NCI-H526 treated with DMSO at 0.1 percent for 48 hours (cell line): Measurements from ENCODE around the gene OST4.
"Not testable (repeated sequence)": the region's sequence is repeated elsewhere in the genome, so short reads cannot be mapped to it uniquely, and the experiment has no call there.

Source experiments
- DNase-seq: peaks from one replicate; lab custom pipeline; 2025; lab: John Stamatoyannopoulos, UW

Gene OST4

GRCh38 chr2:27079233-27080139, 8.0 kb upstream of the OST4 start:
- no peak for DNase-seq

DNA sequence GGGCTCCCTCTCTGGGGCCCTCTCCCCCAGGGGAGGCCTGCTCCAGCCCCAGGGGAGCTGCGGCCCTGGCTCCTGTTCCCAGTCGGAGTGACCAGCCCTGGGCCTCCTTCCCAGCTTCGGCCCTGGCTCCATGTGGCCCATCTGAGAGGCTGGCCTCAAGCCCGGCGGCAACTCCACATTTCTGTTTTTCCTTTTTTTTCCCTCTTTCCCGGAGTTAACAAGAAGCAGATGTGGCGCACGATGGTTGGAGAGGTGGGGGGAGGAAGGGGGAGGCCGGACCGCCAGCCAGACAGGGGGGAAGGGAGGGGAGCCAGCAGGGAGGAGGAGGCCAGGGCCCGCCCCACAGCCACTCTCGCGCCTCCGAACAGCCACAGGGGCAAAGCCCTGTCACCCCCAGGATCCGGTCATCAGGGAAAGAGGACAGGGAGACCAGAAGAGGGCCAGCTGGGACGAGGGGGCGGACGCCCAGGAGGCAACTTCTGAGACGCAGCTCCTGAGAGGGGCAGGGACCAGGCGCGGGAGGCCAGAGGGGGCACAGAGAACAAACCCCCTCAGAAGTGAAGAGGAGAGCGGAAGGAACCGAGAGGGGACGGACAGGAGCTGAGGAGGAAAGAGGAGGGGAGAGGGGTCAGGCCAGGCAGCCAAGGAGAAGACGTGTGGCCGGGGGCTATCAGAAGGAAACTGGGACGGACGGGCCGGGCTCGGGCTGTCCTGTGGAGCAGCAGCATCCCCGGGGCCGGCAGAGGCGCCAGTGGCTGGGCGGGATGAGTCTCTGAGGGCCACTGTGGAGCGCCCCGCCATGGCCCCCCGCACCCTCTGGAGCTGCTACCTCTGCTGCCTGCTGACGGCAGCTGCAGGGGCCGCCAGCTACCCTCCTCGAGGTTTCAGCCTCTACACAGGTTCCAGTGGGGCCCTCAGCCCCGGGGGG, 7.1 kb upstream of the OST4 start, which contains the start of gene EMILIN1:
Gene EMILIN1, plus strand, starts transcription at position 349 of the 928 bp plus-strand sequence. Its CDS starts 451 bp downstream, at position 800.
- DNase-seq = no peak

DNA sequence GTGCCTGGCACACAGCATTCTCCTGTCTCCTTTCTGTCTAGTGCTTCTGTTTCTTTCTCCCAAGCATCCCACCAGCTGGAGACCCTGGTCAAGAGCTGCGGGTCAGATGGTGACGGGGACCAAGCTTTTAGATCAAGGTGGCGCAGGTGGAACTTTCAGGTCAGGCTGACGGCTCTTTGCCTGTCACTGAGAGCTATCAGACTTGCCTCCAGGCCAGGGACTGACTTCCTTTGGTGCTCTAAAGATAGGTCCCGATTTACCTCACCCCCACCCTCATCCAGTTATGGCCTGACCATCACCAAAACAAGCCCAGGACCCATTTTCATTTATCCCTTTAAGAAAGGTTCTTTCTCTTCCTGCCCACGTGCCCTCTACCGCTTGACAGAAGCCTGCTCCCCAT, 5.8 kb upstream of the OST4 start:
- no peak for DNase-seq

GRCh38 chr2:27076323-27076722, 4.9 kb upstream of the OST4 start:
- no peak for DNase-seq

DNA sequence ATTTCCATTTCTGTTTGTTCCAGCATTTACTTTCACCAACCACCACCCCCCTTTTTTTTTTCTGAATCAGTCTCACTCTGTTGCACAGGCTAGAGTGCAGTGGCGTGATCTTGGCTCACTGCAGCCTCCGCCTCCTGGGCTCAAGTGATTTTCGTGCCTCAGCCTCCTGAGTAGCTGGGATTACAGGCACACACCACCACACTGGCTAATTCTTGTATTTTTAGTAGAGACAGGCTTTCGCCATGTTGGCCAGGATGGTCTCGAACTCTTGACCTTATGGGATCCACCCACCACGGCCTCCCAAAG, 4.1 kb upstream of the OST4 start:
- not testable (repeated sequence) for DNase-seq

GRCh38 chr2:27074738-27075565, 3.5 kb upstream of the OST4 start:
- no peak for DNase-seq

DNA sequence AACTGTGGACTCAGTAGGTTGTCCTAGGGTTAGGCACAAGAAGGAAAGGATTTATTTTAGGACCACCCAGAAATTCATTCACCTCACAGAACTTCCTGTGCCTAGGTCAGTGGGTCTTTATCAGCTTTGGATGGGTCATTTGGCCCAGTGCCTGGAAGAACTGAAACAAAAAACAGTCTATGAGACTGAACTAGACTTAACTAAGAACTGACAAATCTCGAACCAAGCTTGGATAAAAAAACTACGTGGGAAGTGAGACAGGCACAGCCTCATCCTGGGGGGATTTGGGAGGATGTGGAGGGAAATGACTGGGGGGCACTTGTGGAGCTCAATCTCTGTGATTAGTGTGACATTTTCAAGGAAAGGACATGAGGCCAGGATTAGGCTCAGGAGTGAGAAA, 2.3 kb upstream of the OST4 start:
- no peak for DNase-seq

GRCh38 chr2:27072920-27073319, 1.5 kb upstream of the OST4 start:
- DNase-seq = no peak

DNA sequence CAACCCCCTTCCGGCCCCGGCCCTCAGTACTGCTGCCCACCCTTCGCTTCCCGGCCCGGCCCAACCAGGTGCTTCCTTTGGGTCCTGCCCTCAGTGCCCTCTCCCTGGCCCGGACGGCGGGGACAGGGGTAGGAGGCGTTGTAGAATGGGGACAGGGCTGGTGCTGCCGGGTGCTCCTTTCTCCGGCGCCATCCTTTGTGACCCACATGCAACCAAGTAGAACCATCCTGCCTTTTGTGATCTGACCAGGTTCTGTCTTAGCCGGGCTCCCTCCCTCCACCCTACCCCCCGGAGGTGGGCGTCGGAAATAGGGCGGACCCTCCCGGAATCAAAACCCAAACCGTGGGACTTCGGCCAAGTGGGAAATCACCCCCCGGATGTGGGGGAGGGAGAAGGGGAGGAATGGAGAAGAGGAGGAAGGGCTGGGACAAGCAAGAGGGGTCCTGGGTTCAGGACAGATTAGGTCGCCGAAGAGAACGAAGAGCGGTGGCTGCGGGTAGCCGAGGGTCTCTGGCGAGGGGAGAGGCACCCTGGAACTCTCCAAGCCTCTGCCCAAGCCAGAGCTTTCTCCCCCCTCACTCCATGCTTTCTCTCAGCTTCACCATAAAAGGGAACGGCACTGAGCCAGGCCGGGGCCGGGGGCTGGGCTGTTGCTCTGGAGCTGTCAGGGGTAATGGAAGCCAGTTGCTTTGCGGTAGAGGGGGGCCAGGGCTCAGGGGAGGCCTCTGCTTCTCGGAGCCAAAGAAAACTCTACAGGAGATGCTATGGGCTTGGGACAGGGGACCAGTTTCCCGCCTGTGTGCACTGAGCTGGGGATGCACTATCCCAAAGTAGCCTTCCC, 756 bp upstream of the OST4 start:
- DNase-seq = no peak

GRCh38 chr2:27070653-27071276, 689 bp downstream of the OST4 start:
- DNase-seq = no peak

DNA sequence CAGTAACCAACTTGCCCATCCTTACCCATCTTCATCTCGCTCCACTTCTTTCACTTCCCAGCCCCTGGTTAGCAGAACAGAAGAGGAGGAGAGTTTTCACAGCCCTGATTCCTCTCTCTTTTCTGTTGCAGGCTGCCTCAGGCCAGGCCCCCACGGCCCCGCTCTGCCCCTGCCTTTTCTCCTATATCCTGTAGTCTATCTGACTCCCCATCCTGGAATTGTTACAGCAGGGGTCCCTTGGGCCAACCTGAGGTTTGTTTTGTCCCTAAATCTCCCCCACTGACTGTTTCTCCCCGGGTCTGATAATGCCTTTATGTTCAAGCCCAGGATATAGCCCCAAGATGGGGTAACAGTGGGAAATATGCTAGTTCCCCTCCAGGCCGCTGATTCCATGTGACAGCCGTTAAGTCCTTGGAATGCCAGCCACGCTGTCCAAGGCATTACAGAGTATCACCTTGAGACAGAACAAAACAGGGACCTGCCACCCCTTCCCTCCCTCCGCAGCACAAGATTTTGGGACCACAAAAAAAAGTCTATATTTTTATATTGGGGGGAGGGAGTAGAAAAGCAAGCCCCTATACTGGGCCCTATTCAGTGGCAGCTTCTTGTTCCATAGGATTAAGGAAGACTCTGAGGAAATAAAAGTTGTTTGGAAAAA, 1.4 kb downstream of the OST4 start:
- no peak for DNase-seq

- DNase-seq = no peak
Measured at GRCh38 chr2:27069436-27069835, 2.0 kb downstream of the OST4 start.

DNA sequence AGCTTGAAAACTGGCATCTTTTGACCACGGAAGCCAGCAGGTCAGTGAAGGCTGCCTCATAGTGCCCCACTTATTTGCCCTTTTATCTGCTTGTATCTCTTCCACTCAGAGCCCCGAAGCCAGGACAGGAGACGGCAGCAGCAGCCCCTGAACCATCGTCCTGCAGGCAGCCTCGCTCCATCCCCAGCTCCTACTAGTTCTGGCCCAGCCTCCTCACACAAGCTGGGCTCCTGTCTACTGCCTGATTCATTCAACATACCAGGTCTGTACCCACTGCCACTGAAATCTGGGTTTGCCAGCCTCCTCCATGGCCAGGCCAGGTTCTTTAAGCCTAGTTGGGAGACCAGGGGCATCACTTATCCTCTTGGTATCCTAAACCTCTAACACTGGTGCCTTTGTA, 4.1 kb downstream of the OST4 start:
- no peak for DNase-seq

DNA sequence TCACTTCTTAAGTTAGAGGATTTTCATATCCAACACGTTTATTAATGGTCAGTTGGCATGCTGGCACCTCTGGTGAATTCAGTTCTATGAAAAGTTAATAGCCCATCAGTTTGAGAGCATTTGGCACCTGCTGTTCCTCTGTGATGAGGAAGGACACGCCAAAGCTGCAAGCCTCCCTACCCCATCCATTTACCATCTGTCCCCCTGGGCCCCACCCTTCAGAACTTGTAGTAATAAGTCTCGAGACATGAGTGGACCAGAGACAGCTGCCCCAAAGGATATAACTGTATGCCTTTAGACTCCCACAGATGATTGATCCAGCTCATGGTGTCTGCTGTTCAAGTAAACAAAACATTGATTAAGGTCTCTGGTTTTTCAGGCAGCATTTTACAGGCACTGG, 6.3 kb downstream of the OST4 start:
- no peak for DNase-seq

DNA sequence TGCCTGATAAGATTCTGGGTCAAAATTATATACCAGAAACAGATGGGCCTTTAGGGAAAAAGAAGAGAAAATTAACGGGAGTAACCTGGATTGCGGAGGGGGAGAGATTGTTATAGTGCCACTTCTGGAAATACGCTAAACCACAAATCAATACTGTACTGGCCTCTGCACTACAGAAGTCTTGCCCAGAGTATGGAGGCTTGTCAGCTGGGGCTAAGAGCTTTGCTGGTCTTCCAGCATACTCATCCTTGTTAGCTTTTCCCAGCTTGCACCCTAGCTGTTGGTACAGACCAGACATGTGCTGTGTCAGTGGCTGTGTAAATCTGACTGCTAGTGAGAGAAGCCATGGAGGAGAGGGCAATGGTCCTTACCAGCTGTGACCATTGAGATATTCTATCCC, 11.1 kb downstream of the OST4 start:
- no peak for DNase-seq

DNA sequence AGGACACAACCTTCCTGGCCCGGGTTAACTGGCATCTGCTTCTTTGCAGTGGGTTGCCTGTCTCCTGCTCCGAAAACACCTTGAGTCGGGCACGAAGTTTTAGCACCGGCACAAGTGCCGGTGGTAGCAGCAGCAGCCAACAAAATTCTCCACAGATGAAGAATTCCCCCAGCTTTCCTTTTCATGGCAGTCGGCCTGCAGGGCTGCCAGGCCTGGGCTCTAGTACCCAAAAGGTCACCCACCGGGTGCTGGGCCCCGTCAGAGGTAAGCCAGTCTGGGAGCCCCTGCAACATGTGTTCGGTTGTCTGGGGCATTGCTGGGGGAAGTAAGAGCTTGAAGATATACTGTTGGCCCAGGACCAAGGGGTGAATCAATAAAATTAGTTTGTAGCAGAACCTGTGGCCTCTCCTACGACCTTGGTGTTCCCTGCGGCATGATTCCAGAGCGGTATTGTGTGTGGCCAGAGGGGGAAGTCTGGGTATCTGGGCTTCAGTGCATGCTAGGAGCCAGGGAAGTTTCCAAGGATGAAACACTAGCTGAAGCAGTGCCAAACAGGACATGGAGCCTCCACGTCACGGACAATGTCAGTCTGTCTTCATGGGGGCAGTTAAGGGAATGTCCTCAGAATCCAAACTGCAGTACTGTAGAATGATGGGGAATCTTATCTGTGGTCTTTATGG, 12.2 kb downstream of the OST4 start:
- no peak for DNase-seq

DNA sequence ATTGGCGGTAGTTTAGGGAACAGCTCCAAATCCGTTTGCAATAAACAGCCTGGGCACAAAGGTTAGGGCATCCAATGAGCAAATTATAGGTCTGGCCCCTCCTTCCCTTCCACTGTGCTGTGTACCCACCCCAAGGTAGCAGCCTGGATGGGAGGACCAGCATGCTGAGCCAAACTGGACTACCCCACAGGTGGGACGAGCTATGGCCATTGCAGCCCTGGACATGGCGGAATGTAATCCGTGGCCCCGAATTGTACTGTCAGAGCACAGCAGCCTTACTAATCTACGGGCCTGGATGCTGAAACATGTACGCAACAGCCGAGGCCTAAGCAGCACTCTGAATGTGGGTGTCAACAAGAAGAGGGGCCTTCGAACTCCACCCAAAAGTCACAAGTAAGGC, 13.2 kb downstream of the OST4 start:
- no peak for DNase-seq

DNA sequence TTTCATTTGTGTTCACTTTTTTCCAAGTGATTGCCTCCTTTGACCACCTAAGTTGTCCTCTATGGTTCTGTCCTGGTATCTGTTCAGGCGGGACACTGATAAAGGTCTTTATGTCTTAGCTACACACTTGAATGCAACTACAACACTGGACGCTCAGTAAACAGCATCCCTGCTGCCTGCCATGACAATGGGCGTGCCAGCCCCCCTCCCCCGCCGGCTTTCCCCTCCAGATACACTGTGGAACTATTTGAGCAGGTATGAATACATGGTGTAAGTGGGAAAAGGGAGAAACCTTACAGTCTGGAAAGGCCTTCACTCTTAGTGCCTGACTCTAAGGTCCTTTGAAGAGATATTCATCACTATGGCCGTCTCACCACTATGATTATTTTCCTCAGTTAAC, 14.3 kb downstream of the OST4 start:
- no peak for DNase-seq

DNA sequence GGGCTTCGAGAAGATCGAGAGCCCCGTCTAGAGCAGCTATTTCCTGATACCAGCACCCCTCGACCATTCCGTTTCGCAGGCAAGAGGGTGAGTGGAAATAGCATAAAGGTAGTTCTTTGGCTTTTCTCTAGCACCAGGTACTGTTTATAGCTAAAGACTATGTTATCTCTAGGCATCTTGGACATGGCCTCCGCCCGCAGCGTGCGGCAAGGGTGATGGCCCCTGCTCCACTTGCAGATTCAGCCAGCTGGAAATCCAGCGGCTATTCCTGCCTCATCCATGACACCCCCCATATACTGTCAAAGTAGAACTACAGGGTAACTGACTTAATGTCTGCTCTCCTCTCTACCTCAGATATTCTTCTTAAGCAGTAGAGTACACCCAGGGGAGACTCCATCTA, 16.7 kb downstream of the OST4 start:
- no peak for DNase-seq

DNA sequence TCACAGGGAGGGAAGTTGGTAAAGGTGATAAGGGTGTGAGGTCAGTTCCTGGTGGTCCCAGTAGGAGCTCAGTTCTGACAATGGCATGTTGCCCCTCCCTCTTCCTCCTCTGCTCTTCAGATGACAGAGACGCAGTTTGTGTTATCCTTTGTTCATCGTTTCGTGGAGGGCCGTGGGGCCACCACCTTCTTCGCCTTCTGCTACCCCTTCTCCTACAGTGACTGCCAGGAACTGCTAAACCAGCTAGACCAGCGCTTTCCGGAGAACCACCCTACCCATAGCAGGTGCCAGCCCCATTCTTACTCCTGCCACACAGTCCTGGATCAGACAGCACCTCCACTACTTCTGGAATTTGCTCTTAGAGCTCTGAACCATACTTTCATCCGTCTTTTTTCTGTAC, 17.7 kb downstream of the OST4 start:
- DNase-seq = no peak
